Skin epidermis (tissue), 12 donors: ENCODE measurements around the gene HEXIM2.

Source experiments
- H3K27ac ChIP-seq, 21 experiments: fragments of 200-600 bp; sonication (generic) in 11 of 21; one replicate each; pipeline ENCODE4 v1.5.0; 2020; ENCODE audit warnings: mild to moderate bottlenecking in 3 of 21, inconsistent platforms in 2 of 21, moderate library complexity in 2 of 21
- H3K4me3 ChIP-seq, 7 experiments: fragments of 200-600 bp; sonication (generic) in 2 of 7; one replicate each; pipeline ENCODE4 v1.5.0; 2020; ENCODE audit warnings: inconsistent platforms in 2 of 7, mild to moderate bottlenecking in 2 of 7, moderate library complexity in 1 of 7

The HEXIM2 gene

GRCh38 chr17:45156242-45156641 is 5.4 kb upstream of the HEXIM2 start:
- Histone ChIP-seq H3K4me3 (no peak overlapping the region), H3K27ac (no peak overlapping the region)

- peak overlapping the region; percentile 70 to 89 (median 79) for H3K4me3 ChIP-seq
- peak overlapping the region; percentile 99 to 100 (median 100) for H3K27ac ChIP-seq
These were observed 1.0 kb upstream of the HEXIM2 start for GRCh38 chr17:45160447-45161287.

GRCh38 chr17:45162025-45162687 is 481 bp downstream of the HEXIM2 start:
- H3K27ac ChIP-seq: peak overlapping the region in 19 of 21 experiments; percentile 11 to 100 (median 67)
- peak overlapping the region in 5 of 7 experiments; percentile 6 to 89 (median 10) for H3K4me3 ChIP-seq

GRCh38 chr17:45164734-45165269 is 3.1 kb downstream of the HEXIM2 start:
- Histone ChIP-seq H3K4me3 (no peak overlapping the region), H3K27ac (peak overlapping the region in 3 of 21 experiments; percentile 12 to 37 (median 32))

GRCh38 chr17:45168991-45169752 is 7.5 kb downstream of the HEXIM2 start:
- Histone ChIP-seq H3K4me3 (no peak overlapping the region), H3K27ac (peak overlapping the region in 8 of 21 experiments; percentile 6 to 98 (median 92))

GRCh38 chr17:45170280-45170930 is 8.7 kb downstream of the HEXIM2 start:
- Histone ChIP-seq H3K27ac (peak overlapping the region in 20 of 21 experiments; percentile 83 to 98 (median 92)), H3K4me3 (peak overlapping the region in 1 of 7 experiments; percentile 33)

GRCh38 chr17:45170931-45171337 is 9.3 kb downstream of the HEXIM2 start:
- H3K4me3 ChIP-seq: peak overlapping the region in 6 of 7 experiments; percentile 9 to 33 (median 18)
- peak overlapping the region; percentile 51 to 98 (median 92) for H3K27ac ChIP-seq

GRCh38 chr17:45171338-45172231 is 9.9 kb downstream of the HEXIM2 start:
- Histone ChIP-seq H3K27ac (peak overlapping the region; percentile 51 to 98 (median 92)), H3K4me3 (peak overlapping the region; percentile 9 to 33 (median 20))

- H3K27ac ChIP-seq: peak overlapping the region; percentile 51 to 98 (median 92)
- H3K4me3 ChIP-seq: peak overlapping the region; percentile 9 to 33 (median 20)
These were observed 10.5 kb downstream of the HEXIM2 start for GRCh38 chr17:45172232-45172540.

GRCh38 chr17:45172541-45173286 is 11.0 kb downstream of the HEXIM2 start:
- Histone ChIP-seq H3K27ac (peak overlapping the region; percentile 51 to 98 (median 92)), H3K4me3 (peak overlapping the region; percentile 9 to 33 (median 20))

- Histone ChIP-seq H3K27ac (peak overlapping the region in 11 of 21 experiments; percentile 0 to 70 (median 47)), H3K4me3 (no peak overlapping the region)
These were observed 14.1 kb downstream of the HEXIM2 start for GRCh38 chr17:45175759-45176115.

GRCh38 chr17:45177563-45177962 is 15.9 kb downstream of the HEXIM2 start:
- H3K27ac ChIP-seq: no peak overlapping the region
- H3K4me3 ChIP-seq: no peak overlapping the region

- Histone ChIP-seq H3K27ac (no peak overlapping the region), H3K4me3 (no peak overlapping the region)
These were observed 22.5 kb downstream of the HEXIM2 start for GRCh38 chr17:45184144-45184543.

- H3K4me3 ChIP-seq: no peak overlapping the region
These were observed 25.2 kb downstream of the HEXIM2 start for GRCh38 chr17:45186801-45187354.

GRCh38 chr17:45189009-45189408 is 27.3 kb downstream of the HEXIM2 start:
- H3K27ac ChIP-seq: no peak overlapping the region
- no peak overlapping the region for H3K4me3 ChIP-seq

More at GRCh38 chr17:45186801-45187354, 25.2 kb downstream of the HEXIM2 start:
- H3K27ac ChIP-seq: no peak overlapping the region

- Histone ChIP-seq H3K4me3 (no peak overlapping the region), H3K27ac (no peak overlapping the region)
These were observed 29.0 kb downstream of the HEXIM2 start for GRCh38 chr17:45190503-45191255.

GRCh38 chr17:45195424-45195823 is 33.7 kb downstream of the HEXIM2 start:
- Histone ChIP-seq H3K27ac (no peak overlapping the region), H3K4me3 (no peak overlapping the region)
